Fibroblast of villous mesenchyme (primary cell): ENCODE results near the gene ERP44. TPM values are rescaled to one million over a fixed set of nuclear protein-coding genes. Genes with fewer than 3 reads are reported as not detected.
"Not testable (repeated sequence)": the region's sequence is repeated elsewhere in the genome, so short reads cannot be mapped to it uniquely, and the experiment has no call there.

Source experiments
- DNase-seq: peaks from one replicate; pipeline ENCODE4 v3.0.0-alpha.2; 2010; ENCODE audit warnings: low read depth
- H3K4me3 ChIP-seq: 2 replicates; pipeline ENCODE4 v1.5.1; 2011; ENCODE audit warnings: low read depth, mild to moderate bottlenecking, low read length
- CTCF ChIP-seq: IDR thresholded peaks from 2 replicates; pipeline ENCODE4 v1.5.1; 2012; ENCODE audit warnings: low read depth, mild to moderate bottlenecking, low read length; ENCODE audit not compliant: insufficient read depth
- total RNA-seq: library from RNA; depleted of rRNA; stranded (reverse); fragments of >200 nt; gene quantifications from 2 replicates; pipeline ENCODE4 v1.2.3, GENCODE V29; 2012

The ERP44 gene
- total RNA-seq, 1 donor, result 22.0 TPM

- no peak overlapping the region for H3K4me3 ChIP-seq
- DNase-seq, result peak; percentile 53
- TF ChIP-seq CTCF, result peak; percentile 59
Observed at GRCh38 chr9:100011062-100011681, 87.6 kb downstream of the ERP44 start.

- TF ChIP-seq CTCF, result no peak
- H3K4me3 ChIP-seq, result no peak overlapping the region
- DNase-seq, result no peak
Observed at GRCh38 chr9:99999797-100000196, 99.0 kb downstream of the ERP44 start.

- no peak for TF ChIP-seq CTCF
- no peak for DNase-seq
- H3K4me3 ChIP-seq, result no peak overlapping the region
Observed at GRCh38 chr9:99998866-99999265, 99.9 kb downstream of the ERP44 start.

- no peak for TF ChIP-seq CTCF
- DNase-seq, result no peak
- no peak overlapping the region for H3K4me3 ChIP-seq
Observed at GRCh38 chr9:99998266-99998665, 100.5 kb downstream of the ERP44 start.

GRCh38 chr9:99990508-99990907 lies 108.3 kb downstream of the ERP44 start:
- not testable (repeated sequence) for H3K4me3 ChIP-seq, DNase-seq

- H3K4me3 ChIP-seq, result no peak overlapping the region
- DNase-seq, result no peak
- no peak for TF ChIP-seq CTCF
Observed at GRCh38 chr9:99986642-99987041, 112.2 kb downstream of the ERP44 start.

GRCh38 chr9:99980598-99980997 lies 118.2 kb downstream of the ERP44 start:
- no peak for DNase-seq
- no peak for TF ChIP-seq CTCF
- H3K4me3 ChIP-seq, result no peak overlapping the region
